GM18951 (cell line): Measurements from ENCODE around the gene DLL3.

Experiments used
- POLR2A ChIP-seq: IDR thresholded peaks from 4 replicates; pipeline ENCODE4 v1.6.1; 2011; ENCODE audit warnings: mild to moderate bottlenecking; ENCODE audit not compliant: insufficient read length, insufficient read depth; ENCODE audit errors: extremely low read depth
- in situ Hi-C: fragments of 300-500 bp; cut with MboI; formaldehyde crosslinking; loops from one replicate; pipeline ENCODE4 v1.12.0; 2022; ENCODE audit warnings: low sequenced_read_pairs, mixed read lengths, inconsistent platforms; ENCODE audit not compliant: unreplicated experiment

The DLL3 gene

GRCh38 chr19:39539165-39539517, 40.4 kb downstream of the DLL3 start:
- TF ChIP-seq POLR2A, result no peak
- in situ Hi-C loops, result loop anchor here (10.0 kb wide), 1 partner anchor 424 kb away; no protein-coding TSS in a partner anchor

DNA sequence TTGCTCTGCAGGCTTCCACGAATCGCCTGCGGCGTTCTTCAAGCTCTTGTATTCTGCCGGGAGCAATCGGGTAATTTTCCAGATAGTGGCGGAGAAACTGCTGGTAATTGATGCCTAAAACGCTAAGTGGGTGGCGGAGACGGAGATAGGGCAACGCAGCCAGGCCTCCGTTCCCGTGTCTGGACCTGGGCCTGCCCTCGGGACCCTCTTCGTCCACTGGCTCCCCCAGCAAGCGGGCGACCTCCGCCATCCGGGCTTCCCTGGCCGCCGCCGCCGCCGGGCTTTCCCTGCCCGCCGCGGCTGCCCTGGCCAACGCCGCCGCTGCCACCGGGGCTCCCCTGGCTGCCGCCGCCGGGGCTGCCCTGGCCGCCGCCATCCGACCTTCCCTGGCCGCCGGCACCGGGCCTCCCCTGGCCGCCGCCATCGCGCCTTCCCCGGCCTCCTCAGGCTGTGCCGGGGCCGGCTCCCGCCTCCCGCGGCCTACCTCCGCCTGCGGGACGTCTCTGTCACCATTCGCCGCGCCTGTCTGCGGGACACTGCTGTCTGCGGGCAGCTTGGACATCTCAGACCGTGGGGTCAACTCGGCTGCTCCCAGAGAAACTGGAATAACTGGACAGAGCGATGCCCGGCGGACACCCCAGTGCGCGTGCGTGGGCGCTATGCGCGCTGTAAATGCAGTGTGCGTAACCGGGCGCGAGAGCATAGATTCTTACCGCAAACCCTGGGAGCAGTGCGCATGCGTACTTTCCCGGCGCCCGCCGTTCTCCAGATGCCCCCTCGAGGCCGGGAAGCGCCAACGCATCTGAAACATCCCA, 41.0 kb downstream of the DLL3 start, which contains the start of gene EID2:
TSS of gene EID2 (minus strand) at position 644 of the 815 bp plus-strand sequence. CDS start at position 562, 82 bp downstream.
- in situ Hi-C loops, result loop anchor here (10.0 kb wide), 1 partner anchor 425 kb away; no protein-coding TSS in a partner anchor
- peak; percentile 87 for TF ChIP-seq POLR2A

DNA sequence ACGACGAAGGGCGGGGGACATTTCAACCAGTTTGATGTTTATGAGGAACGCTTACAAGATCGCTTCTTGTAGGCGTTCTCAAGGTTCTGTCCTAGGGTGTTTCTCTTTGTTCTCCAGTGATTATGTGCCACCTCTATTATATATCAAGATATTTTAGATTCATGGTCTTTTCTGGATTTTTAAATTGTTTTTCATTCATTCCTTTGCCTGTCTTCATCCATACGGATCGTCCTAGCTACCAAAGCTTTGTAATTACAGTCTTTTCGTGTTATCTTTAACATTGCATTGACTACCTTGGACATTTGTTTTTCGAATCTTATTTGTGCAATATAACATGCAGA, 41.6 kb downstream of the DLL3 start:
- no peak for TF ChIP-seq POLR2A
- in situ Hi-C loops, result no loop called here

DNA sequence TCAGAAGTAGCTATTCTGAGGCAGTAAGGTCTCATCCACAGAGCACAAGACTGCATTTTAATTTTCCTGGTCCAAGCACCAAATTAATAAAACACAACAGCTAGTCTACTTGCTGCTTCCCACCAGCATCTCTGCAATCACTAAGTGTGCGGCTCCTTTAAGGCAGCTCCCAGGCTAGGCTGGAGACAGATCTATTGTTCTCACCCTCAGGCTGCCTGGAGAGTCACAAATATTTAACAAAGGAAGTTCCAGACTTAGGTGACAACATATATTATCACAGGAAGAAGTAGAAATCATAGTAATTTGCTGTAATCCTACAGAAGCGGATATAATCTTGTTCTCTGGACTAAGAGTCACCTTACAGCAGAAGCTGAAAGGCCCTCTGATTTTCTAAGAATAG, 43.5 kb downstream of the DLL3 start:
- no peak for TF ChIP-seq POLR2A
- in situ Hi-C loops, result no loop called here

- in situ Hi-C loops, result no loop called here
Measured at GRCh38 chr19:39543477-39543857, 44.7 kb downstream of the DLL3 start.

GRCh38 chr19:39544226-39544903, 45.6 kb downstream of the DLL3 start:
- TF ChIP-seq POLR2A, result no peak
- in situ Hi-C loops, result no loop called here

More at GRCh38 chr19:39543477-39543857, 44.7 kb downstream of the DLL3 start:
- no peak for TF ChIP-seq POLR2A

DNA sequence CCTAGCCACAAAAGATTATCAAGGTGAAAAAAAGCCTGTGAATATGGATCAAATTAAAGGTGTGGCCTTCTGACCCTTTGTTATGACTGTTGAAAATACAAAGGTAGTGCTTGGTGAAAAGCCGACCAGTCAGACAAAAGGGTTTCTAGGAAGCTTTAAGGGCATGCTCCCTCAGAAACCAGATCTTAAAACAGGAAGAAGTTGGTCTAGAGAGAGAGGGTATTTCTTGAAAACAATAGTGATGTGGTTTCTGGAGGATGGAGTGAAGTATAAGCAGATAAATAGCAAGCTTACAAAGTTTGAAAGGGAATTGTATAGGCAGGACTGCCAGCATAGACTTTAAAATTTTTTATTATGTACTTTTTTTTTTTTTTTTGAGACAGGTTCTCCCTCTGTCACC, 46.2 kb downstream of the DLL3 start:
- TF ChIP-seq POLR2A, result no peak
- in situ Hi-C loops, result no loop called here

DNA sequence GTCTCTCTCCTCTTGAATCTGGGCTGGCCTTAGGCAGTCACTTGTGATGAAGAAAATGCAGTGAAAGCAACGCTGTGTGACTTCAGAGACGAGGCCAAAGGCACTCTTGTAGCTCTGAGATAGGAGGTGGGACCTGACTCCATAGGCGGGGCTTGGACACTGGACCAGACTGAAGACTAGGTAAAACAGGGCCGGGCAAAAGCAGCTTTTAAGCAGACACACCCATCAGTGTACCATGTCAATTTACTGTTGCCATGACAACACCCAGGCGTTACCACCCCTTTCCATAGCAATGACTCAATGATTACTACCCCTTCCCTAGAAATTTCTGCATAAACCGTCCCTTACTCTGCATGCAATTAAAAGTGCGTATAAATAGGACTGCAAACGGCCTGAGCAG, 47.9 kb downstream of the DLL3 start:
- in situ Hi-C loops, result no loop called here
- TF ChIP-seq POLR2A, result no peak

DNA sequence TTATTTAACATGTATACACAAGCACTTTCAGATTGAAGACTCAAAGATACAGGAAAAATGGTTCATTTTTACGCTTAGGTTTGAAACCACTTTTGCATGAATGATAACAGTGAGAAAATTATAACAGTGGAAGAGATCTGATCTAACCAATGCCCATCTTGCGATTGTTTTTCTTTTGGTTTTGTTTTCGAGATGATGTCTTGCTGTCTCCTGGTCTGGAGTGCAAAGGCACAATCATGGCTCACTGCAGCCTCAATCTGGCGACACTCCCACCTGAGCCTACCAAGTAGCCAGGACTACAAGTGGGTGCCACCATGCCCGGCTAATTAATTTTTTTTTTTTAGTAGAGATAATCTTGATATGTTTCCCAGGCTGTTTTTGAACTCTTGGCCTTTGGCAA, 51.5 kb downstream of the DLL3 start:
- no peak for TF ChIP-seq POLR2A
- in situ Hi-C loops, result loop anchor here (5.0 kb wide), 1 partner anchor 107 kb away; the partner anchor contains the start of gene LGALS16

DNA sequence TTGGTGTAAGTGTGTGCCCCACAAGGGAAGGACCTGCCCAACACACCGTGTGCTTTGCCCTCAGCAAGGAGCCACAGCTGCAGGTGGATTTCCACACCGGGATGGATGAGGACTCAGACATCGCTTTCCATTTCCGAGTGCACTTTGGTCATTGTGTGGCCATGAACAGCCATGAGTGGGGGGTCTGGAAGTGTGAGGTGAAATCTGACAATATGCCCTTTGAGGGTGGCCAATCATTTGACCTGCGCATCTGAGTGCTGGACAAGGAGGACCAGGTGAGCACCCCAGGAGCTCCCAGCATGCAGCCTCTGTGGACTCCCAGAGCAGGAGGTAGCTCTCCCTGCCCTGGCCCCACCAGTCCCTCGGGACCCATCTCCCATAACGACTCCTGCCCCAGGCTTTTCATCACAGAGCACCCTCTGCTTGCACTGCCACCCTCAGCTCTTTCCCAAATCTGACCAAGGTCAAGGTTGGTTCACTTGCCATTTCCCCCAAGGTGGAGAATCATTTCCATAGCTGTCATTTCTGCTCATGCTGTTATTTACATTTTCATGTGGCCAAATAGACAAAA, 54.4 kb downstream of the DLL3 start:
- in situ Hi-C loops, result loop anchor here (5.0 kb wide), 1 partner anchor 104 kb away; the partner anchor contains the start of gene LGALS16
- no peak for TF ChIP-seq POLR2A

DNA sequence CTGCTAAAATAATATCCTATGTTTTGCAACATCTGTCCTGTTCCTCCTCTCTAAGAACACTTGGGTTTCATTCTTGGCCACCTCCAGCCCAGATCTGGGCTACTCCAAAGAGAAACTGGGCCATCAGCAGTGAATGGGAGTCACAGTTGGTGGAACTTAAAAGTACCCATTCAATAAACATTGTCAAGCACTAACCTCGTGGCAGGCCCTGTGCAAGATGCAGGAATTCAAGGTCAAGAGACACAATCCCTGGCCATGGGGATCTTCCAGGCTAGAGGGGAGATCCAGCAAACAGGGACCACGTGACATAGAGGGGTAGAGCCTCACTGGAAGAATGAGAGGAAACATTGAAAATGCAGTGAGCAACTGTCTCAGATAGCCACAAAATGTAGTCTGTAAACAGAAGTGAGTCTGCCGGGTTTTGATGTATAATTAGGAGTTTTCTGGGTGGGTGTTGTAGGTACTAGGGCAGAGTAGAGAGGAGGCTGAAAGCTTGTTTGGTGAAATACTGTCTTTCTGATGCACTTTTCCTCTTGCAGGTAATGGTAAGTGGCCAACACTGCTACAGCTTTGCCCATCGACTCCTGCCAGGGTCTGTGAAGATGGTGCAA, 56.1 kb downstream of the DLL3 start:
- in situ Hi-C loops, result loop anchor here (5.0 kb wide), 1 partner anchor 102 kb away; the partner anchor contains the start of gene LGALS16
- no peak for TF ChIP-seq POLR2A

- TF ChIP-seq POLR2A, result no peak
- in situ Hi-C loops, result no loop called here
Measured at GRCh38 chr19:39555883-39556282, 57.1 kb downstream of the DLL3 start.
